Astrocyte (in vitro differentiated cells and primary cell): Measurements from ENCODE around the gene CREB3. TPM values are rescaled to one million over a fixed set of nuclear protein-coding genes. Genes with fewer than 3 reads are reported as not detected.

Source experiments
- DNase-seq: peaks from one replicate; pipeline ENCODE4 v3.0.0-alpha.2; 2010; ENCODE audit warnings: low read depth
- FAIRE-seq: peaks from 2 replicates; lab custom pipeline; 2011; peaks lifted over from hg19 to GRCh38; lab: Jason Lieb, UNC
- H2AFZ ChIP-seq: 2 replicates; pipeline ENCODE4 v1.6.0; 2012; ENCODE audit warnings: low read depth, low read length, inconsistent platforms
- H3K27ac ChIP-seq: 2 replicates; pipeline ENCODE4 v1.5.1; 2011; ENCODE audit warnings: low read depth, low read length, inconsistent platforms
- H3K27me3 ChIP-seq: 2 replicates; pipeline ENCODE4 v1.6.0; 2011; ENCODE audit warnings: low read length, inconsistent platforms; ENCODE audit not compliant: insufficient read depth
- H3K36me3 ChIP-seq: 2 replicates; pipeline ENCODE4 v1.5.1; 2011; ENCODE audit warnings: low read length, inconsistent platforms; ENCODE audit not compliant: insufficient read depth
- H3K4me1 ChIP-seq: 2 replicates; pipeline ENCODE4 v1.5.1; 2011; ENCODE audit warnings: low read length, inconsistent platforms; ENCODE audit not compliant: insufficient read depth
- H3K4me2 ChIP-seq: 2 replicates; pipeline ENCODE4 v1.6.0; 2012; ENCODE audit warnings: low read length, inconsistent platforms
- H3K4me3 ChIP-seq: 2 replicates; pipeline ENCODE4 v1.5.1; 2011; ENCODE audit warnings: low read depth, mild to moderate bottlenecking, low read length, inconsistent platforms; ENCODE audit not compliant: insufficient read depth
- H3K79me2 ChIP-seq: 2 replicates; pipeline ENCODE4 v1.6.0; 2012; ENCODE audit warnings: mild to moderate bottlenecking, low read length, inconsistent platforms; ENCODE audit not compliant: insufficient read depth
- H3K9ac ChIP-seq: 2 replicates; pipeline ENCODE4 v1.6.0; 2012; ENCODE audit warnings: mild to moderate bottlenecking, low read length, inconsistent platforms
- H3K9me3 ChIP-seq: 2 replicates; pipeline ENCODE4 v1.5.1; 2012; ENCODE audit warnings: low read depth, mild to moderate bottlenecking, low read length, inconsistent platforms; ENCODE audit not compliant: insufficient read depth
- H4K20me1 ChIP-seq: 2 replicates; pipeline ENCODE4 v1.6.0; 2012; ENCODE audit warnings: low read length, inconsistent platforms; ENCODE audit not compliant: insufficient read depth
- H3K27ac Mint-ChIP-seq: one replicate; pipeline ENCODE4 v1.8.0; 2021; ENCODE audit warnings: mild to moderate bottlenecking, mixed read lengths; ENCODE audit not compliant: unreplicated experiment
- H3K27me3 Mint-ChIP-seq: one replicate; pipeline ENCODE4 v1.8.0; 2021; ENCODE audit warnings: low read depth, mixed read lengths; ENCODE audit not compliant: unreplicated experiment
- H3K36me3 Mint-ChIP-seq: one replicate; pipeline ENCODE4 v1.8.0; 2021; ENCODE audit warnings: low read depth, mixed read lengths; ENCODE audit not compliant: unreplicated experiment
- H3K4me1 Mint-ChIP-seq: one replicate; pipeline ENCODE4 v1.8.0; 2021; ENCODE audit warnings: low read depth, mixed read lengths; ENCODE audit not compliant: unreplicated experiment
- H3K4me3 Mint-ChIP-seq: one replicate; pipeline ENCODE4 v1.8.0; 2021; ENCODE audit warnings: mild to moderate bottlenecking, moderate library complexity, mixed read lengths; ENCODE audit not compliant: unreplicated experiment
- H3K9me3 Mint-ChIP-seq: one replicate; pipeline ENCODE4 v1.8.0; 2021; ENCODE audit warnings: mild to moderate bottlenecking, mixed read lengths; ENCODE audit not compliant: unreplicated experiment
- EZH2 ChIP-seq: IDR thresholded peaks from 2 replicates; pipeline ENCODE4 v1.6.1; 2012; ENCODE audit warnings: mild to moderate bottlenecking, low read length, inconsistent platforms; ENCODE audit not compliant: insufficient read depth
- total RNA-seq: library from RNA; stranded (reverse); gene quantifications from 2 replicates; pipeline ENCODE4 v1.2.1, GENCODE V29; 2021
- TF ChIP-seq, protein P1 (sequence below): IDR thresholded peaks from 2 replicates; pipeline ENCODE4 v1.5.1; 2011; ENCODE audit warnings: low read depth, mild to moderate bottlenecking, inconsistent platforms, low read length, moderate library complexity; ENCODE audit not compliant: insufficient read depth

Gene CREB3
- total RNA-seq, 1 donor from 2014 or later, result 84.1 TPM

DNA sequence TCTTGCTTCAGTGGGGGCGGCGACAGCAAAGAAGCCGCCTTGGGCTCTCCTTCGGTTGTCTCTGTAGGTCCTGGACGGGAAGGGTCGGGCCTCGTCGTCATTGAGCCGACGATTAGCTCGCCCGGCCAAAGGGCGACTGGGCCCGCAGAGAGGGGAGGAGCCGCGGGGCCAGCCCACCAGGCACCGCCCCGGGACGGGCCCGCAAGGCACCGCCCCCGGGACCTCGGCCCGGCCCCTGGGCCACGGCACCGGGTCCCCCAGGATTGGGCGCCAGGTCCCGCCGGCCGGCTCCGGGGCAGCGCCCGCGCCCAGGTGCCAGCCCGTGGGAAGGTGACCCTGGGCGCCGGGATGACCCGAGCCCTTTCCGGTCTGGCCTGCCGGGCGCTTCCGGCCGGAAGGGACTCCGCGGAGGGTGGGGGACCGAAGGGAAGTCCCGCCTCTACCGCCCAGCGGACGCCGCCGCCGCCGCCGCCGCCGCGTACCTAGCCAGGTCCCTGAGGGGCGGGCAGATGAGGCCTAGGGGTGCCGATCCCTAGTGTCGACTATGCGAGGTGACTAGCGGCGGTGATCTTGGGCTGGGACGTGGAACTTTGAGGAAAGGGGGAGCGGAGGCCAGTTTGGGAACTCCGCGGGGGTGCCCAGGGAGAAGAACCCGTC lies 16.5 kb downstream of the CREB3 start, which contains the start of the genes GBA2 and RGP1:
Gene GBA2, minus strand, starts transcription at position 371 of the 657 bp plus-strand sequence. CDS start 524 bp downstream, outside the sequence.
Gene RGP1, plus strand, starts transcription at position 430 of the 657 bp plus-strand sequence. CDS start 469 bp downstream, outside the sequence.
- peaks cover 29% of the 10 kb centered on the region for H3K36me3 Mint-ChIP-seq
- H3K9me3 ChIP-seq, result no peaks in the 10 kb centered on the region
- TF ChIP-seq EZH2, result no peak
- TF ChIP-seq, protein P1, sequence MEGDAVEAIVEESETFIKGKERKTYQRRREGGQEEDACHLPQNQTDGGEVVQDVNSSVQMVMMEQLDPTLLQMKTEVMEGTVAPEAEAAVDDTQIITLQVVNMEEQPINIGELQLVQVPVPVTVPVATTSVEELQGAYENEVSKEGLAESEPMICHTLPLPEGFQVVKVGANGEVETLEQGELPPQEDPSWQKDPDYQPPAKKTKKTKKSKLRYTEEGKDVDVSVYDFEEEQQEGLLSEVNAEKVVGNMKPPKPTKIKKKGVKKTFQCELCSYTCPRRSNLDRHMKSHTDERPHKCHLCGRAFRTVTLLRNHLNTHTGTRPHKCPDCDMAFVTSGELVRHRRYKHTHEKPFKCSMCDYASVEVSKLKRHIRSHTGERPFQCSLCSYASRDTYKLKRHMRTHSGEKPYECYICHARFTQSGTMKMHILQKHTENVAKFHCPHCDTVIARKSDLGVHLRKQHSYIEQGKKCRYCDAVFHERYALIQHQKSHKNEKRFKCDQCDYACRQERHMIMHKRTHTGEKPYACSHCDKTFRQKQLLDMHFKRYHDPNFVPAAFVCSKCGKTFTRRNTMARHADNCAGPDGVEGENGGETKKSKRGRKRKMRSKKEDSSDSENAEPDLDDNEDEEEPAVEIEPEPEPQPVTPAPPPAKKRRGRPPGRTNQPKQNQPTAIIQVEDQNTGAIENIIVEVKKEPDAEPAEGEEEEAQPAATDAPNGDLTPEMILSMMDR, result no peak
- DNase-seq (peak; percentile 47), FAIRE-seq (no peak)
- H4K20me1 ChIP-seq, result peaks cover 48% of the 10 kb centered on the region
- peaks cover 22% of the 10 kb centered on the region for H3K4me1 Mint-ChIP-seq
- H3K4me3 Mint-ChIP-seq, result peak within 1 kb of the TSS; percentile 95
- H2AFZ ChIP-seq, result peak within 1 kb of the TSS; percentile 91
- H3K9ac ChIP-seq, result peak within 1 kb of the TSS; percentile 93
- no peaks in the 10 kb centered on the region for H3K9me3 Mint-ChIP-seq
- peaks cover 28% of the 10 kb centered on the region for H3K36me3 ChIP-seq
- H3K27ac Mint-ChIP-seq, result peak within 1 kb of the TSS; percentile 79
- H3K27ac ChIP-seq, result peak within 1 kb of the TSS; percentile 63
- H3K4me1 ChIP-seq, result peaks cover 27% of the 10 kb centered on the region
- H3K79me2 ChIP-seq, result peaks cover 65% of the 10 kb centered on the region
- peak within 1 kb of the TSS; percentile 95 for H3K4me2 ChIP-seq
- no peaks in the 10 kb centered on the region for H3K27me3 ChIP-seq
- no peaks in the 10 kb centered on the region for H3K27me3 Mint-ChIP-seq
- peak within 1 kb of the TSS; percentile 92 for H3K4me3 ChIP-seq

DNA sequence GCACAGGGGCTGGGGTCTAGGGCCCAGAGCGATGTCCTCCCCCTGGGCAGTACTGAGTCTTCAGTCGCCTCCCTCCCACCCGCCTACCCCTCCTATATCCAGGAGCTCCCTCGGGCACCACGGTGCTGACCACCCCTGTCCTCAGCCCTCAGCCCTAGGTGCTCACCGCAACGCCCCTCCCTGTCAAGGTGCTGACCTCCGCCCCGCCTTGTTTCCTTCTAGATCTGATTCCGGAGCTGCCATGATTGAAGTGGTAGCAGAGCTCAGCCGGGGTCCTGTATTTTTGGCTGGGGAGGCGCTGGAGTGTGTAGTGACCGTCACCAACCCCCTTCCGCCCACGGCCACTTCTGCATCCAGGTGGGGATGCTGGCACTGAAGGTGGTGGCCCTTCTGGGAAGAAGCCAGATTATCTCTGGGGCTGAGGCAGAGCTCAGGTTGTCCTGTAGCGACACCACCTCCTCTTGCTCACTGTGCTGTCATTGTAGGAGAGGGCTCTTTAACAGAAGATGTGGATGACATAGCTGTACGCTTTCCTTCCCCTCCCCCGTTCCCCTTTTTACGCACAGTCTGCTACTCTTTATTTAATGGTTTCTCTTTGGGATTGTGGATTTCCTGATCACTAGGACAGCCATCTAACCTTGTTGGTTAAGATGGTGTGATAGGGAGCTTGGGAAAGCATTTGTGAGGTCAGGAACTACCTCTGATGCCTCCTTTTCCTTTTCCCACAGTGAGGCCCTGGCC lies 17.2 kb downstream of the CREB3 start:
- DNase-seq (no peak), FAIRE-seq (no peak)
- Histone ChIP-seq H3K9ac (peak overlapping the region; percentile 93), H3K36me3 (peaks cover 21% of the 10 kb centered on the region), H3K4me1 (peaks cover 29% of the 10 kb centered on the region), H3K79me2 (peaks cover 58% of the 10 kb centered on the region), H3K9me3 (no peaks in the 10 kb centered on the region), H3K27ac (peak overlapping the region; percentile 63), H3K4me3 (peak overlapping the region; percentile 92), H3K4me2 (peak overlapping the region; percentile 95), H4K20me1 (peaks cover 46% of the 10 kb centered on the region), H2AFZ (peak overlapping the region; percentile 91), H3K27me3 (no peaks in the 10 kb centered on the region)
- Mint-ChIP-seq H3K4me1 (peaks cover 22% of the 10 kb centered on the region), H3K36me3 (peaks cover 25% of the 10 kb centered on the region), H3K9me3 (no peaks in the 10 kb centered on the region), H3K27me3 (no peaks in the 10 kb centered on the region), H3K27ac (peak overlapping the region; percentile 1), H3K4me3 (peak overlapping the region; percentile 95)
- TF ChIP-seq, protein P1, result no peak
- TF ChIP-seq EZH2, result no peak
